ENCODE results near the gene GCK.

DNA sequence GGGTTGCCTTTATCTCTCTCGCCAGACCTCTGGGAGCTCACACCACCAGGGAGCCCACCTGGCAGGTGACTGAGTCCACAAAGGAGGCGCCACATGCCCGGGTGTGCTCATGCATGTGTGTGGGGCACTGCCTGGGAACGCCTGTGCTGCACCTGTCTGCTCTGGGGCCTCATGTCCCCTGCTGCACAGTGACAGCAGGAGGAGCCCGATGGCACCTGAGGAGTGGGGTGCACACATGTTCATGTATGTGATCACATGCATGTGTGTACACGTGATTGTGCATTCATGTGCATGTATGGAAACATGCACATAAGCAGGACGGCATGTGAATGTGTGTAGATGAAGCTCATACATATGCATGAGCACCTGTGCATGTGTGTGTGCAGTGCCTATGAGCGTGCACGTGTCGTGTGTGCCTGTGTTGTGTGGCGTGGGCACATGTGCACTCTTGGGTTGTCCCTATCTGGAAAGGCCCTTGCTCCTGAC lies 33.6 kb upstream of the GCK start:
- TF ChIP-seq, protein P1, sequence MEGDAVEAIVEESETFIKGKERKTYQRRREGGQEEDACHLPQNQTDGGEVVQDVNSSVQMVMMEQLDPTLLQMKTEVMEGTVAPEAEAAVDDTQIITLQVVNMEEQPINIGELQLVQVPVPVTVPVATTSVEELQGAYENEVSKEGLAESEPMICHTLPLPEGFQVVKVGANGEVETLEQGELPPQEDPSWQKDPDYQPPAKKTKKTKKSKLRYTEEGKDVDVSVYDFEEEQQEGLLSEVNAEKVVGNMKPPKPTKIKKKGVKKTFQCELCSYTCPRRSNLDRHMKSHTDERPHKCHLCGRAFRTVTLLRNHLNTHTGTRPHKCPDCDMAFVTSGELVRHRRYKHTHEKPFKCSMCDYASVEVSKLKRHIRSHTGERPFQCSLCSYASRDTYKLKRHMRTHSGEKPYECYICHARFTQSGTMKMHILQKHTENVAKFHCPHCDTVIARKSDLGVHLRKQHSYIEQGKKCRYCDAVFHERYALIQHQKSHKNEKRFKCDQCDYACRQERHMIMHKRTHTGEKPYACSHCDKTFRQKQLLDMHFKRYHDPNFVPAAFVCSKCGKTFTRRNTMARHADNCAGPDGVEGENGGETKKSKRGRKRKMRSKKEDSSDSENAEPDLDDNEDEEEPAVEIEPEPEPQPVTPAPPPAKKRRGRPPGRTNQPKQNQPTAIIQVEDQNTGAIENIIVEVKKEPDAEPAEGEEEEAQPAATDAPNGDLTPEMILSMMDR (IDR thresholded peaks at IDR 0.05; ENCODE audit: poor library complexity), result no peak
- TF ChIP-seq EZH2phosphoT487 (IDR thresholded peaks at IDR 0.05; ENCODE audit: low read depth, severe bottlenecking, unreplicated experiment), result no peak
